Measurements from ENCODE around the gene ARHGAP22.

GRCh38 chr10:48439581-48440041, 165.3 kb downstream of the ARHGAP22 start:
- TF ChIP-seq EZH2 (optimal IDR thresholded peaks at IDR 0.05; ENCODE audit: low read depth, low read length) = no peak
- TF ChIP-seq CTCF (IDR thresholded peaks at IDR 0.05; ENCODE audit: low read length) = no peak
- no peak for TF ChIP-seq EZH2phosphoT487 (IDR thresholded peaks at IDR 0.05; ENCODE audit: low read length)

Data from MM.1S (cell line).